Ureter (tissue), 1 donor: ENCODE data around the gene FOXL1. TPM values are rescaled to one million over a fixed set of nuclear protein-coding genes. Genes with fewer than 3 reads are reported as not detected.

Experiments used
- DNase-seq: peaks from one replicate; pipeline ENCODE4 v3.0.0-alpha.2; 2020; ENCODE audit warnings: low spot score
- total RNA-seq: library from RNA; stranded (reverse); gene quantifications from one replicate; pipeline ENCODE4 v1.2.4, GENCODE V29; 2023
- donor health status: DM: yes; HTN: yes; CAD: no.

Gene FOXL1
- total RNA-seq, 1 donor from 2014 or later: 10.9 TPM

DNA sequence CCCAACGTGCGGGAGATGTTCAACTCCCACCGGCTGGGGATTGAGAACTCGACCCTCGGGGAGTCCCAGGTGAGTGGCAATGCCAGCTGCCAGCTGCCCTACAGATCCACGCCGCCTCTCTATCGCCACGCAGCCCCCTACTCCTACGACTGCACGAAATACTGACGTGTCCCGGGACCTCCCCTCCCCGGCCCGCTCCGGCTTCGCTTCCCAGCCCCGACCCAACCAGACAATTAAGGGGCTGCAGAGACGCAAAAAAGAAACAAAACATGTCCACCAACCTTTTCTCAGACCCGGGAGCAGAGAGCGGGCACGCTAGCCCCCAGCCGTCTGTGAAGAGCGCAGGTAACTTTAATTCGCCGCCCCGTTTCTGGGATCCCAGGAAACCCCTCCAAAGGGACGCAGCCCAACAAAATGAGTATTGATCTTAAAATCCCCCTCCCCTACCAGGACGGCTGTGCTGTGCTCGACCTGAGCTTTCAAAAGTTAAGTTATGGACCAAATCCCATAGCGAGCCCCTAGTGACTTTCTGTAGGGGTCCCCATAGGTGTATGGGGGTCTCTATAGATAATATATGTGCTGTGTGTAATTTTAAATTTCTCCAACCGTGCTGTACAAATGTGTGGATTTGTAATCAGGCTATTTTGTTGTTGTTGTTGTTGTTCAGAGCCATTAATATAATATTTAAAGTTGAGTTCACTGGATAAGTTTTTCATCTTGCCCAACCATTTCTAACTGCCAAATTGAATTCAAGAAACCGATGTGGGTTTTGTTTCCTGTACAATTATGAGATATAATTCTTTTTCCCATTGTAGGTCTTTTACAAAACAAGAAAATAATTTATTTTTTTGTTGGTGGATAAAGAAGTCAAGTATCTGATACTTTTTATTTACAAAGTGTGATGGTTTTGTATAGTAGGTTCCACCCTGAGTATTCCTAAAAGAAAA, 9.4 kb upstream of the FOXL1 start:
- no peak for DNase-seq

- no peak for DNase-seq
Measured at GRCh38 chr16:86569701-86570447, 8.5 kb upstream of the FOXL1 start.

GRCh38 chr16:86570558-86571529, 7.5 kb upstream of the FOXL1 start:
- no peak for DNase-seq

DNA sequence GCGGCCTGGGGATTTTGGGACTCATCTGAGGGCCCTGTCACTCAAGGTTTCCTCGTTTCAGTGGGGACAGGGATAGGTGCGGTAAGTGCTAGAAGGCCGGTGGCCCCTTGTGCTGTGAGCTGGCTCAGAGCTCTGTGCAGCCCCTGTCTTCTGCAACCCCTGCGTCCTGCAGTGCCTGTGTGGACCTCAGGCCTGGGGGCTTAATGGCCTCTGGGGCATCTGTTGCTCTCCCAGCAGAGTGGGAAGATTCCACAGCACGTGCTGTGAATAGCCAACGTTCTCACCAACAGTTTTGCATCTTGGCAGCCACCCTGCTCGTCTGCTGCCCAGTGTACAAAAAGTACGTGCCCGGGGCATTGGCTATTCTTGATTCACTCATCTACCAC, 6.8 kb upstream of the FOXL1 start:
- no peak for DNase-seq

DNA sequence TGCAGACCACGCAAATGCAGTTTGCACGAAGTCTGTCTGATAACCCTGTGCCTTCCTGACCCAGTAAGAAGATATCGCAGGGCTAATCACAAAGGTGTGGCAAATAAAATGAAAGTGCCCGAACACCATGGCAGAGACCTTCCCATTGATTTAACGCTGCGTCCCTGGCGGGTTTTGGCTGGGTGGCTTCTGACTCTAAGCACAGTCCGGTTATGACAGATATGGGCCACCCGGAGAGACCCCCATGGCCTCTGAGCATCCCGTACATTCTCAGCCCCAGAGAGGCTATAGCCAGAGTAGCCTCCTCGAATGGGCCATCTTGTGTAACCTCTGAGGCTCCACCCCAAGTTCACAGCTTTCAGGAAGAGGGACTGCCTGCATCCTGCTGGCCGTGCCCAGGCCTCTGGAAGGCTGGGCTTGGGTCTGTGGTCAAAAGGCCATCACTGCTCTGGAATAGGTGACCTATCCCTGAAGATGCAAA, 6.3 kb upstream of the FOXL1 start:
- no peak for DNase-seq

GRCh38 chr16:86572606-86573005, 5.7 kb upstream of the FOXL1 start:
- DNase-seq: no peak

- DNase-seq: no peak
Measured at GRCh38 chr16:86573215-86573614, 5.1 kb upstream of the FOXL1 start.

- no peak for DNase-seq
Measured at GRCh38 chr16:86573646-86574508, 4.5 kb upstream of the FOXL1 start.

DNA sequence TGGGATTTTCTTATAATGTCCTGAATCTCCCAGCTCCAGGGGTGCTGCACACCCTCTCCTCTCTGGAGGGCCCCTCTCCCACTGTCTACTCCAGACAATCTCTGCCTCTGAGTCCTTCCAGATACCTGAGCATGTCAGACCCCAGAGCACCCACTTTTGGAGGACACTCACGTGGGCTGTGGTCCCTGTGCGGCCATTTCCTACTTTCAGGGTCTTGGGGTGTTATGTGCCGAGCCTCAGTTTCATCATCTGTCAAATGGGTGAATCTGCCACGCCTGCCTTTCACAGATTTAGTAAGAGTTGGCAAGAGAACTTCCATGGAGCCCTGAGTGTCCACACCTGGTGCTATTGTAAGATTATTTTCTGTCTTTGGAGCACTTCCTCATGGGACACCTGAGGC, 3.7 kb upstream of the FOXL1 start:
- no peak for DNase-seq

DNA sequence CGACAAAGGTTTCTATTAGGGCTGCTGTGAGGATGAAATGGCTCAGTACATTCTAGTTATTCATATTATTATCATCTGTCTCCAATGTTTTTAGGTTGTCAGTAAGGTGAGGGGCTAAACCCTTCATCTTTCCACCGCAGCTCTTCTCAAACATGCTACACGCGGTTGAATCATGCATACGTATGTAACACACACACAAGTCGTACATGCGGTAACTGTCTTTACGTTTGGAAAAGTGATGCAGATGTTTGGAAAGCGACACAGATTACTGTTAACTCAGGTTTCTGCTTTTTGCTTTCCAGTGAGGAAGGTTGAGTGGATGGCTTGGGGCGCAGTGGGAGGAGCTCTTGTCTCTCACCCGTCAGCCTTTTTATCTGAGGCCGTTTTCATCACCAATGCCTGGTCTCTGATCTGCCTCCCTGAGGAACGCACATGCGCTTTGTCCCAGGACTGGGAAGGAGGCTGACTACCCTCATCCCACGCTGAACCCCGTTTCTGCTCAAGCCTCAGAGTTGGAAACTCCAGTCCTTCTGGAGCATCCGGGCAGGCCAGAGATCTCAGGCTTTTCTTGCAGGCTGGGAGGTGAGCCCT, 3.2 kb upstream of the FOXL1 start:
- no peak for DNase-seq

DNA sequence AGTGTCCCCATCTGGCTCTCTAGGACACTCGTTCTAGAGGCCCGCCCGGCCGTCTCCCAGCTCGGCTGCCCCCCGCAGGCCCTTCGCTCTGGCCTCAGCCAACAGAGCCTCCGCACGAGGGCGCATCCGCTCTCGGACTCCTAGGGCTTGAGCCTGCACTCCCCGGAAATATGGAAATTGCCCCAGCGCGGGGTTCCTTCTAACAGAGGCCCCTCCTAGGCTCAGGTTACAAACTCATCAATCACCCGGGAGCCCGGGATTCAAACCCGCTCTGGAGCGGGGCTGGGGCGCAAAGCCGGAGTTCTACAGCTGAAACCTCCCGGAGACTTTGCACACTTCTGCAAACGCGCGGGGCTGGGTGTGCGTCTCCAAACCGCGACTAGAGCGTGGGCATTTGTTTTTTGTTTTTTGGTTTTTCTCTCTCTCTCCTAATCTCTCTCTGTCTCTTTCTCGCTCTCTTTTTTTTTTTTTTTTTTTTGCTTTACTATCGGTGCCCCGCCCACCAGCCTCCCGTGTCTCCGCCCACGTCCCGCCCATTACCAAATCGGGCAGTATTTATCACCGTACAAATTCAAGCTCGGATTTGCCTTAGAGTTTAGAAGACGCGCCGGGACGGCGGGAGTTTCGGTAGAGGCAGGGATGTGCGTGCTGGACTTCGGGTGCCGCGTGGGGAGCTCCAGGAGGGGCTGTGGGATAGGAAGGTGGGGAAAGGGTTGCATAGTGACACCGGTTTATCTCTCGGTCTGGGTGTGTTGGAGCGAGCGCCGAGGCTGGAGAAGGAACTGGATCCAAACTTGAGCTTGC, 2.4 kb upstream of the FOXL1 start:
- peak; percentile 89 for DNase-seq

DNA sequence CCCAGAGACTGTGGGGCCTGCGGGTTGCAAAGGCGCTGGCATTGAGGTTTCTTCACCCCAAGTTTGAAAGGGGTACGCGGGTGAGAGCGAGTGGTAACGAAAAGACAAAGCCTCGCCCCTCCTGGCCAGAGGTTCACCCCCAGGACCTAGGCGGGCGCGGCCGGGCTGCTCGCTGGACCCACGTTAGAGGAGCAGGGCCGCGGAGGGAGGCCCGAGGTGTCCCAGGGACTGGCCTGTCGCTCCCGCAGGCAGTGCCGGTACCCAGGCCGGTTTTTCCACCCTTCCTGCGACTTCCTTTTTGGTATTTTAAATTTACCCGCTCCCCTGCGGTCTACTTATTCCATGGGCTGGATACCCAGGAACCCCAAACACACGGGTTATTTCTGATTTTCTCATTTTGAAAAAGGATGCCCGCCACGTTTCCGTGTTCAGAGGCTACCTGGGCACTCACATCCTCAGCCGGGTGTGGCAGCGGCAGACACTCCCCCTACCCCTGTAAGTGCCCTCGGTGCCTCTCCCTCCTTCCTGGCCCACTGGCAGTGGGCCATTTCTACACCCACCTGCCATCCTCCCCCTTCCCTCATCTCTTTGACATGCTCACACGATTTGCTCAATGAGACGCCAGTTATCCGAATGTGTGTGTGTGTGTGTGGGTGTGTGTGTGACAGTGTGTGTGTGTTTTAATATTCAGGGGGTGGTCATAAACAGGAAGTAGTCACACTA, 1.6 kb upstream of the FOXL1 start:
- DNase-seq: no peak

DNA sequence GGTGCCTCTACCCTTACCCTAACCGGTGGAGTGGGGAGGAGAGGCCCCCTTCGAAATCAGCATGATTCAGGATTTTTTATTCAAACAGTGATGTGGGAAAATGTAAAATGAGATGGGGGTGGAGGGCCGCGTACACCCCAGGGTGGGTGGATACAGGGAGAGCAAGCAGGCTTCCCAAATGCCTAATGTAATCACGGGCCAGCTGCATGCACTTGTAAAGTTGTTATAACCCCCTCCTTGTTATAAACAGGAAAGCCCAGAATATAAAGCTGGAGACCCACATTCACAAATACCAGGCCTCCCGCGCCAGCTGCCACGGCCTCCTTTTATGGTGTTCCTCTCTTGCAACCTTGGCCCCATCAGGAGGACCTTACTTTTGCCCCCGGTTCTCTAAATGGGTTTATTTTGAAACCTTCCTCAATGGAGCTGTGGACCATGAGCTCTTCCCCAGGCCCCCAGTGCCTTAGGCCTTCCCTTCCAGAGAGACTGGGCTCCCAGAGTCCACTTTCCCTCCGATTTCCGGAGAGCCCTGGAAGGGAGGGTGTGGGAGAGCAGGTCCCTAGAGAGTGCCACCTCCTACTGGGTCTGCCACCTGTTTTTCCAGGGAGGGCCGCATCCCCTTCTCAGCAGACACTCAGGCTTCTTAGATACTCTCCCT, 906 bp upstream of the FOXL1 start:
- no peak for DNase-seq

GRCh38 chr16:86578611-86579267, 390 bp downstream of the FOXL1 start:
- DNase-seq: no peak

- no peak for DNase-seq
Measured at GRCh38 chr16:86579268-86580062, 1.1 kb downstream of the FOXL1 start.

DNA sequence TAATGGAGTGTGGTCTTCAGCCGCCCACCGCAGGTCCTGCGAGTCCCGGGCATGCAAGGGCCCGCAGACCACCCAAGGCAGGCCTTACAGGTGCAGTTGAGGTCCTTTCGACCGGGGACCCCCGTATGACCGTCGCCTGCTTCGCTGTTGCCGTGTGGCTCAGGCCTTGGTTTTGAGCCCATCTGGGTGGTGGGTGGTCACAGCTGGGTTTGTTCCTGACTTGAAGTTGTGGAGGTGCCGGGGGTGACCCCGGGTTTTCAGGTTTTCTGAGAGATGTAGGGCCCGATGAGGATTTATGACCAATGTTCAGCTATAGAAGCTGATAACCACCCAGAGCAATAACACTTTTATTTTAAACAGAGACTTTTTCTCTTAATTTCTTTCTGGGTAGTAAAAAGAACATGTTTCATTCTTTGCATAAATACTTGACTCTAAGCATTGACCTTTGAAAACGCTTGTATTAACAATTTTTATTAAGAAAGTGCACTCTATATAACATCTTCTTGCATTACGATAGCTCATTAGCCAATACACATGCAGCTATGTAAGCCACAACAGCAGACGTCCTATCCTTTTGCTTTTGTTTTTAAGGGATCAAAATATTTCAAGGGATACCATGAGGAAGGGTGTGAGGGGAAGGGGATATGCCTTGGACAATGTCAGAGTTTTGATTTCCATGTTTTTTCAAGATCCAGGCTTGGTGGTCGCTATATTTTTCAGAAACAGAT, 1.9 kb downstream of the FOXL1 start:
- DNase-seq: no peak
